ENCODE results near the gene HADHA.

- TF ChIP-seq POLR2A (IDR thresholded peaks at IDR 0.05; ENCODE audit: low read depth, low read length), result no peak
- TF ChIP-seq GATA2 (IDR thresholded peaks at IDR 0.05; ENCODE audit: insufficient read depth, insufficient read length, low read depth, low read length), result no peak
These were observed 68.2 kb downstream of the HADHA start for GRCh38 chr2:26176279-26176615.
